ENCODE results near the gene ASPN.

The ASPN gene

DNA sequence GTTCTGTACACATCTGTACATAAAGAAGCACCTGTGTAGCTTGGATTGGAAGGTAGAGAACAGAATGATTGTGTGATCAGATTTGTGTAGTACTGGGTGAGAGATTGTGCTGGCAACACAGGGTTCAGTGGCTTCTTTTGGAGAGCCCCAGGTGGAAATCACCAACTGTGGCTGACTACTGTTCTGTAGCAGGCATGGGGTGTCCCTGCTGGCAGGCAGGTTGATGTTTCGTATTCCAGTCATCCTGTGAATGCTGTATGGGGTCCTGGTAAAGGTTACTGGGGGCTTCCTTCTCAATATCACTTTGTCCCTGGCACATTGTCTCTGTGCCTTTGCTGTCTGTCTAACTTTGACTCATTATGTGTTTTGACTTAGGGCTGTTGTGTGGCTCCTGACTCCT, 5.3 kb downstream of the ASPN start:
- no peak for DNase-seq

DNA sequence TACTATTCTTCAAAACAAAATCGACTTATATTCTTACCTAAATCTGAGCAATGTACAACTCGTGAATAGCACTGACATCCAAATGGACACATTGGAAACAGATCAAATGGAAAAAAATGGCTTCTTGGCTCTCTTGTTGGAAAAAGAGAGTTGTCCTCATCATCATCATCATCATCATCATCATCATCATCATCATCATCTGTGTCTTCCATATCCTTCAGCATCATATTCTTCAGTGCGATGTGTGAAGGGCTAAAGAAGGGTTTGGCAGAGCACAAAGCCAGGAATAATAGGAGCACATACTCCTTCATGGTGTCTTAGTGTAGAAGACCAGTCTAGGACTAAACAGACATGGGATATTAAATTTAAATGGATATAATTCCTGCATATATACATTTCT, 7.7 kb downstream of the ASPN start:
- DNase-seq: no peak

DNA sequence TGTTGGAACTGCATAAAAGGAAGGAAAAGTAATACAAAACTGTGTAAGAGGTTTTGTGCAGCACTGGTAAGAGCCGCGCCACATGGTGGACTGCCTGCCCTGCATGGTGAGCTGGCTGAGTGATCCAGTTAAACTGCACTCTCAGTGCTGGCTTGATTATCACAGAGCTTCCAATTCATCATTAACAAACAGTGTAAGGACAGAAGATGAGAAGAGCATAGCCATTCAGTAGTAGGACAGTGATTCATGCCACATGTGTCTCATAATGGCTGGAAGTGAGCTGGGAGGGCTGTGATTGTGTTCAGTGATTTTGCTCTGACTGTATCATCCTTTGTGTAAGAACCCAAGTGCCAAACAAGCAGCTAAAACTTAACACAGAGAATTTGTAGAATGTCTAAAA, 14.1 kb downstream of the ASPN start:
- peak in 14 of 56 donors; percentile 3 to 45 (median 12) for DNase-seq

DNA sequence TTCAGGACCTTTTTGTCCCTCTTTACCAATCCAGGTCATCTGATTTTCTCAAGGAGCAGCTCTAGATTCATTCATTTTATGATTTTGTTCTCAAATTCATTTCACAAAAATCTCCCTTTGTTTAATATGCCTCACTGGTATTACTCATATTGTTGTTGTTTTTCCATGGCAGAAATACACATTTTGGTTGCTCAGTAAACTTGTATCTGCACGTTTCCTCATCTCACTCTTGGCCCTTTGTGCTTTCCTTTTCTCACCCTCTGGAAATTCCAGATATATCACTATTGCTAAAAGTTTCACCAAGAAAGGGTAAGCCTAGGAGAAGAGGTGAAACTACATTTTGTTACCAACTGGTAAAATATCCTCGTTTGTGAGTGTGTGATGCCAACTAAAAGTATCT, 14.8 kb downstream of the ASPN start:
- no peak for DNase-seq

DNA sequence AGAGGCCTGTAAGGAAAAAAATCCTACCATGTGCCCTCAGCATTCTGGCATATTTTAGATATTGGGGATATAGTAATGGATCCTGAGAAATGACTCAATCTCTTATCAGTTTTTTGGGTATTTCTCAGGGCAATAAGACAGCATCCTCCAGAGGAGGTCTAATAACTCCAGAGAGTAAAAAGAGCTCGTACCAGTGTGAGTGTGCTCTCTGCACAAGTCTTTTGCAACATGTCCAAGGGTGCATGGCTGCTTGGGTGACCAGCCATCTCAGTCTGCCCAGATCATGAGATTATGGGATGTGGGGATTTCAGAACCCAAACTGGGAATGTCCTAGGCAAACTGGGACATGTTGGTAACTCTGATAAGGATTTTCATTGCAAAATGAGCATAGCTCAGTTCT, 15.3 kb downstream of the ASPN start:
- DNase-seq: no peak

DNA sequence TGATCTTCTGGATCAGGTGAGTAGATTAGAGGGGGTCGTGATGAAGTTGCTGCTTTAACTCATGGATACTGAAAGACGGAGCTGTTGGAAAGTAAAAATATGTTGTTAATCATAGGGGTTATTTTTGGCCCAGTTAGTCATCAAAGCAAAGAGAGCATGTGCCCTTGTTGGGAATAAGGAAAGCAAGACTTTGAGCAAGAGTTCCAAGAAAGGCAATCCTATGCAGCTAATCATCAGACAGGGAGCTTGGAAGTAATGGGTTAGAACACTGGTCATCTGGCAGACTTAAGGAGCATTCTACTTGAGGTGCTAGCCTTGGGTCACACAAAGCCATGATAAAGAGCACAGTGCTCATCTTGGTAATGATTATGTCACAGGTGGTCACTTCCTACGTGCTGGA, 18.3 kb downstream of the ASPN start:
- DNase-seq: peak in 1 of 56 donors; percentile 18

DNA sequence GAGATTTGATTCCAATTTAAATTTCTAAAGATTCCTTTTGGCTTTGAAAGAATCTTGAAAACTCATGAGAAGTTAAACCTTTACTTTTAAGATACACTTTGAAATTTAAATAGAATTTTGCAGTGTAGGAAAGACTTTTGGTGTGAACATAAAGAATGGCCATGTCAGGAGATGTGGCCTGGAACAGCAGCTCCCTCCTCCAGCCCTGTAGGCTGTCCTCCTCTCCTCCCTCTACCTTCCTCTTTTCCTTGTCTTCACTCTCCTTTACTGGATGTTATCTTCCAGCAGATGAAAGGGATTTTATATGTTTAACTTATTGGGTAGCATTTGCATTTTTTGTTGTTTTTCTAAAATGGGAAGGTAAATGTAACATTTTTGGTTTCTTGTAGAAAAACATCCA, 18.9 kb downstream of the ASPN start:
- no peak for DNase-seq

DNA sequence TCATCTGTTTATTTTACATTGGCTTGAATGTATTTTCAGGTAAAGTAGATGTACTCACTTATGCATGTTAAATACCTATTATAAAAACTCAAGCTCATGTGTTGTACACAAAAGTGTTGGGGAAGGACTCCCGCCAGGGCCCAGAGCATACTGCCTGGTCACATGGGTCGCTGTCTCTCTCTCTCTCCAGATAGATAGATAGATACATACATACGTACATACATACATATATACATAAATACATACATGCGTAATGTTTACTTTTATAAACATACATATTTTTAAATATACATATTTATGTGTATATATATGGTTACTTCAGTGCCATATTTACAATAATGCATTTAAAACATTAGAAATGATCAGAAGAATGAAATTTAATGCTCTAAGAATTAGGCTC, 24.7 kb downstream of the ASPN start:
- DNase-seq: no peak

DNA sequence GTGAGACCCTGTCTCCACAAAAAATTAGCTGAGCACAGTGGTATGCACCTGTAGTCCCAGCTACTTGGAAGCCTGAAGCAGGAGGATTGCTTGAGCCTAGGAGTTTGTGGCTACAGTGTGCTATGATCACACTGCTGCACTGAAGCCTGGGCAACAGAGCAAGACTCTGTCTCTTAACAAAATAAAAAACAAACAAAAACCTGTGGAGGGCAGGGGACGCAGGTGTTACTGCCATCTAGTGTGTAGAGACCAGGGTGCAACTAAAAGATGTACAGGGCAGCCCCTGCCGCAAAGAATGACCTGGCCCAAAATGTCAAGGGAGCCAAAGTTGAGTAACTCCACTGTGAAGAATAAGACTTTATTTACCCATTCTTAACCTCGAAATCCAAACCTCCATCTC, 27.1 kb downstream of the ASPN start:
- DNase-seq: no peak

DNA sequence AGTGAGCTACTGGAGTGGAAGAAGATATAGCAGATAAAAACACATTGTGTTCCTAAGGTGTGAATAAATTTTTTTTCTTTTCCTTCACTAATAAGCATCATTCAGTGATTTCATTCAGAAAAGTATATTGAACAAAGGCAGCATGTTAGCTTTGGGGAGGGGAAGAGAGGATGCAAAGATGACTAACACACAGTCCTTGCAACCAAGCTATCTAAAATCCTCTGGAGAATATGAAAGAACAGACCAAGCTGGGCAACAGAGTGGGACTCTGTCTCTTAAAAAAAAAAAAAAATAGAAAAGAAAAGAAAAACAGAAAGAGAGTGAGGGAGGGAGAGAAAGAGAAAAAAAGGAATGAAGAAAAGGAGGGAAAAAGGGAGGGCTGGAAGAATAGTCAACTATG, 35.8 kb downstream of the ASPN start:
- DNase-seq: no peak

DNA sequence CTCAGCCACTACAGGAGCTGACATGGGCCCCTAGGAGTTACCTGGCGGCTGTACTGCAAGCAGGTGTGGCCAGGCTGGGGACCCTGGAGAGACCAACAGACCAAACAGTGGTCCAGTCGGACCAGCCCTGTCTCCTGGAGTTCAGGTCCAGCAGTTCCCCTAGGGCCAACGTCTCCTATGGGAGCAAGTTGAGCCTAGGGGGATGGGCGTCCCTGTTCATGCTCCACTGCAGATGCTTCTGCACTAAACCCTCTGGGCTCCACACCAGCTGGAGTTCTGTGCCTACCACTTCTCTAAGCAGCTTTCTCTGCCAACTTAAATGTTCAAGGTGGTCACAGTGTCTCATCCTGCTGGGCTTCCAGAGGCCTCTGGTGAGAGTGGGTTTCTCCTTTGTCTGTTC, 37.5 kb downstream of the ASPN start:
- DNase-seq: no peak

DNA sequence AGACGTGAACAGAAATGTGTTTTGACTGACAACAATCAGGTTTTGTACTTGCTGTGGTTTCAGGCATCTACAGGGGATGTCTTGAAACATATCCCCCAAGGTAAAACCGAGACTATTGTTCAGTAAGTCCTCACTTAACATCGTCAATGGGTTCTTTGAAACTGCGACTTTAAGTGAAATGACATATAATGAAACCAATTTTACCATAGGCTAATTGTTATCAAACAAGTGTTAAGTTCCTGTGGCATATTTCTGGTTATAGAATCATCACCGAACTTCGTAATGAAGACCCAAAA, 41.6 kb downstream of the ASPN start:
- DNase-seq: no peak

DNA sequence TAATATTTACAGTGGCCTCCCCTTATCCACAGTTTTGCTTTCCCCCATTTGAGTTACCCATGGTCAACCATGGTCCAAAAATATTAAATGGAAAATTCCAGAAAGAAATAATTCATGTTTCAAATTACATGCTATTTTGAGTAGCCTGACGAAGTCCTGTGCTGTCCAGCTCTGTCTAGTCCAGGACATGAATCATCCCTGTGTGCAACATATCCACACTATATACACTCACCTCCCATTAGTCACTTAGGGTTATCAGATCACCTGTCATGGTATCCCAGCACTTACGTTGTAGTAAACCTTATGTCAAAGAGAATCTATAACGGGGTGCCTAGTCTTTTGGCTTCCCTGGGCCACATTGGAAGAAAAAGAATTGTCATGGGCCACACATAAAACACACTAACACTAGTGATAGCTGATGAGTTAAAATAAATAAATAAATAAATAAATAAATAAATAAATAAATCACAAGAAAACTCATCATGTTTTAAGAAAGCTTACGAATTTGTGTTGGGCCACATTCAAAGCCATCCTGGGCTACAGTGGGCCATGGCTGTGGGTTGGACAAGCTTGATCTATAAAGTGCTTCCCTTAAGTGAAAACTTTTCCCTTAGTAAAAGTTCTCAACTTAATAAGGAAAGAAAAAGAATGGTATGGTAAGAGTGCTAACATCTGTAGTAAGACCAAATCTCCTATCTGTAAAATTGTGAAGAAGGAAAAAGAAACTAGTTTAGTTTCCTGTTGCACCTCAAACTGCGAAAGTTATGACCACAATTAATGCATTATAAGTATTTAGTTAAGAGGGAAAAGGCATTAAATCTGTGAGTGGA, 42.2 kb downstream of the ASPN start:
- no peak for DNase-seq

DNA sequence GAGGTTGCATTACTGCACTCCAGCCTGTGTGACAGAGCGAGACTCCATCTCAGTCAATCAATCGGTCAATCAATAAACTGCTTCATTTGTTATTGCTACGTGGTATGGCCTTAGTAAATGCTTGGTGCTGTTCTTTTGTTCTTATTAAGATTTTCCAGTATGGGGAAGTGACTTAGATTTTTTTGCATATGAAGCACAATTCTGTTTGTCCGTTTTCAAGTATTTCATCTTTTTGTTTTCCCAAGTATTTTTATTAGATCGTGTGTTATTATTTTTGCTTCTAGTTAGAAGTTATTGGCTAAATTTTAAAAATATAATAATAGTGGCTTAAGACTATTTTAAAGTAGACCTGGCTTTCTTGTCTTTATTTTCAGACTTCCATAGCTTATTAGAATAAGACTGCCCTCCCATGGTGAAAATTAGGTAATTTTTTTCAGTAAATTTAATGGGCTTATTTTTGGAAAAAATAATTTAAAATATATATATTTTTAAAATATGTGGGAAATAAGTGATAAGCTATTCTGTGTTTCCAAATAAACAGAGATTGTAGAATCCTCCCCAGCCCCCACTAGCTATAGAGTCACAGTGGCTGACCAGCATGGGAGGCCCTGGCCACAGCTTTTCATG, 43.3 kb downstream of the ASPN start:
- DNase-seq: no peak

DNA sequence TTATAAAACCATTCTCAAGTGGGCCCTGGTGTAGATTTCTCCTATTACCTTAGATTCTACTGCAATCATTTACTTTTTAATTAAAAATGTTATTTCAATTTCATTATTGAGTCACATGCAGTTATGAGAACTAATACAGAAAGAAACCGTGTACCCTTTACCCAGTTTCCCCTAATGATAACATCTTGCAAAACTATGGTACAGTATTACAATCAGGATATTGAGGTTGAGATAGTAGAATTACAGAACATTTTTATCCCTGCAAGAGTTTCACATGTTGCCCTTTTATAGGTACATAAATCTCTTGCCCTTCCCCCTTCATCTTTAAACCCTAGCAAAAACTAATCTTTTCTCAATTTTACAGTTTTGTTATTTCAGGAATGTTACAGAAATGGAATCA, 47.0 kb downstream of the ASPN start:
- no peak for DNase-seq

DNA sequence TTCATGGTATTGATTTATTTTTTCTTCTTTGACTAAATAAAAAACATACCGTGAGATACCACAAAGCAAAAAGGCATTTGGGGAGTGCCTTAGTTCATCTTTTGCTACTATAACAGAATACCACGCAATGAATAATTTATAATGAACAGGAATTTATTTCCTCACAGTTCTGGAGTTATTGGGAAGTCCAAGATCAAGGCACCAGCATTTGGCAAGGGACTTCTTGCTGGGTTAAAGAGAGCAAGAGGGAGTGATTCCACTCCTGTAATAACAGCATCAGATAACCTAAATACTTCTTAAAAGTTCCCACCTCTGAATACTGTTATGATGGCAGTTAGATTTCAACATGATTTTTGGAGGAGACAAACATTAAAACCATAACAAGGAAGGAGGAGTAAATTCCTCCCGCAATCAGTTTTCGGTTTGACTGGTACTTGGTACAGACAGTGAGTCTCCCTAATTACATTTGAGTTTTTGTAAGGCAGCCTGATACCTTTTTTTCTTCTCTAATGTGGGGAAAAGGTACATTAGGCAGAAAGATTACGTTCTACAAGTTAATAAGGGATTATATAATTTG, 49.2 kb downstream of the ASPN start:
- no peak for DNase-seq

DNA sequence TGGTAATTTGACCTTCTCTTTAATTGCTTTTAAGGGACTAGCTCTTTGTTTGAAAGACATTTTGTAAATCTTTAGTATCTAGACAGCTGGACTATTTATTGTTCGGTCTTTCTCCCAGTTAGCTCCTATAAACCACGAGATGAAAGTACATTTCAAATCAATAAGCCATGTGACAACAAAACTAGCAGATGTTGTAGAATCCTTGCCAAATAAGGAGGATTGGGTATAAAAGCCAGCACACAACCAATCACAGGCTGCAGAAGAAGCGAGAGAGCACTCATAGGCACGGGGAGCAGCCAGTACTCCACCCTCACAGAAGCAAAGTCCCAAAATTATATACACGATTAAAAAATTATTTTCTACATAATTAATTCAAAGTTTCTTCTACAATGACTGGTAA, 50.0 kb downstream of the ASPN start:
- no peak for DNase-seq

DNA sequence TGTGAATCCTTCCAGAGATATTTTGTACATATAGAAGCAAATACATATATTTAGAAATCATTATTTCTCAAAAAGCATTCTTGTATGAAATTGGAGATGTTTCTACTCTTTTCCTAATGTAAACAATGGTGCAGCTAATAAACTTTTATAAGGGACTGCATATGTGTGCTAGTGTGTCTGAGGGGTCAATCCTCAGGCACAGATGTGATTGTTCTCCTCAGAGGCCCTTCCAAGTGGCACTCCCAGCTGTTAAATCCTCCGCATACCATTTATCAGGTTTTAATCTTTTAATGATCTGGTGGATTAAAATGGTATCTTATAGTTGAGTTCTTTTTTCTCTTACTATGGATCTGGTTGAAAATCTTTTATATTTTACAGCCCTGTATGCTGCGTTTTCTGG, 52.5 kb downstream of the ASPN start:
- DNase-seq: no peak

DNA sequence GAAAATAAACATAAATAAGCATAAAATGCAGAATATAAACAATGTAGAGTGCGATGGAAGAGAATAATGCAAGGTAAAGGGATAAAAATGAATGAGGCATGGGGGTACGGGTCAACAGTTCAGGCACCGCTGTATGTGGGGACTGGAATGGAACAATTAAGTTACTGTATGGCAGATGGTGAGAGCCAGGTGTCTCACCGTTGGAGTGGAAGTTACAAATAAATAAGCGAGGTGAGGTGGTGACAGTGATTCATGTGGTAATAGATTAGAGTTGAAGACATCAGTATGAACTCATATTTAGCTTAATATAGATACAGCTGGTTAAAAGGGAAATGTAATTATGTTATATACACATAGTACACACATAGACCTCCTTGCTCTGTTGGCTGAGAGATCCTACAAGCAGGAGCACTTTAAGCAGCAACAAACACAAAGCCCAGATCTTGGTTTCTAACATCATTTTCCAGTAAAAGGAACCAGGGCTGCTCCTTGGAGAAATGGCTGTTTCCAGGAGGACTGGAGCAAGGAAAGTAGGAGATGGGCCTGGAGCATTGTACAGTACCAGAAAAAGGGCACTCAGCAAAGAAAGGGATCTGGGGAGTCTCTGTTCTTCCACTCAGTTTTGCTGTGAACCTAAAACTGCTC, 55.7 kb downstream of the ASPN start:
- no peak for DNase-seq

DNA sequence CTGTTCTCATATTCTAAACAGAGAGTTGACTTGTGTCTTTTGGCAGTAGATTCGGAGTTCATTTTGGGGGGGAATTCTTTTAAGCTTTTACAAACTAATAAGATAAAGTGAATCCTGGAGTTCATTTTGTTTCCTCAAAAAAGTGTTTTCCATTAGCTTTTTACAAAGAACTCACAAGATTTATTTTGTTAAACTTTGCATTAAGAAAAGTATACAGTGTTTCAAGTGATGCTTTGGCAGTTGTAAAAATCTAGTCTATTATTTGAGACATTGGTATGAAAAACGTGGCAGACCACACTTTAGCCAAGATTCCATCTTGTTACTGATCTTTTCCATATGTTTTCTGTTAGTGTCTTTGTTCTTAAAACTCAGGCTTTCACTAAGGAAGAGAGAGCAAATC, 56.8 kb downstream of the ASPN start:
- DNase-seq: no peak

DNA sequence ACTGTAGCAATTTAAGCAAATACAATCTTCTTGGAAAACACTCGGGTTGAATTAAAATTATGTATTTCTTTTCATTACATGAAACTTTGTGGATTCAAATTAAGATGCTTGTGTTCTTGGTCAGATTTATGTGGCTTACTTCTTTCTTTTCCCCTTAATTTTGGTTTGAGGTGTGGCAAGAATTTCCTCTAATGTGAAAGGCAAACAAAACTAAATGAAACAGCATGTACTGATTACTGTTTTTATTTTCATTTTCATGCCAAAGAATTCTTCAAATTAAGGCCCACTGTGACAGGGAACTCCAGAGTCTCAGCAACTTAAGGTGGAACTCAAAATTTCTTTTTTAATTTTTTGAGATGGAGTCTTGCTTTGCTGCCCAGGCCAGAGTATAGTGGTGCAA, 58.0 kb downstream of the ASPN start, which contains the start of gene OMD:
OMD (minus strand) TSS at position 132 of the 400 bp plus-strand sequence. CDS start 6,913 bp downstream, outside the sequence.
- no peak for DNase-seq

DNA sequence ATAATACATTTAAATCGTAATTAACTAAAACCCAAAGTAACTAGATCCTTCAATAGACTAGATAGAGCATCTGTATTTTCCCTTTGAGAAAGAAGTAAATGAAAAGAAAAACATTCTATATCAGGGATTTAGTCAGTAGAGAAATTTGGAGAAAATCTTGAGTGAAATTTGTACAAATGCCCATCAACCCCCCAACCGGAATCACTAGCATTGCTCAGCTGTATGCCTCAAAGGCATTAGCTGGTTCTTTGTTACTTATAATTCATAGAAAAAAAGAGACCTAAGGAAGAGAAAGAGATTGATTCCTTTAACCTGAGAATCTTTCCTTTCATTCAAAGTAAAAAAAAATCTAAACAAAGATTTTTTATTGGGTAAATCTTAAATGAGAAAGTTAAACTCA, 58.7 kb downstream of the ASPN start:
- DNase-seq: no peak

All from nucleus accumbens (tissue), 56 donors.